Embryonic facial prominence (tissue), 1 donor: ENCODE data around the gene DBN1.

Experiments used
- DNase-seq: peaks from one replicate; pipeline ENCODE4 v3.0.0-alpha.2; 2016; ENCODE audit errors: extremely low spot score

The DBN1 gene

DNA sequence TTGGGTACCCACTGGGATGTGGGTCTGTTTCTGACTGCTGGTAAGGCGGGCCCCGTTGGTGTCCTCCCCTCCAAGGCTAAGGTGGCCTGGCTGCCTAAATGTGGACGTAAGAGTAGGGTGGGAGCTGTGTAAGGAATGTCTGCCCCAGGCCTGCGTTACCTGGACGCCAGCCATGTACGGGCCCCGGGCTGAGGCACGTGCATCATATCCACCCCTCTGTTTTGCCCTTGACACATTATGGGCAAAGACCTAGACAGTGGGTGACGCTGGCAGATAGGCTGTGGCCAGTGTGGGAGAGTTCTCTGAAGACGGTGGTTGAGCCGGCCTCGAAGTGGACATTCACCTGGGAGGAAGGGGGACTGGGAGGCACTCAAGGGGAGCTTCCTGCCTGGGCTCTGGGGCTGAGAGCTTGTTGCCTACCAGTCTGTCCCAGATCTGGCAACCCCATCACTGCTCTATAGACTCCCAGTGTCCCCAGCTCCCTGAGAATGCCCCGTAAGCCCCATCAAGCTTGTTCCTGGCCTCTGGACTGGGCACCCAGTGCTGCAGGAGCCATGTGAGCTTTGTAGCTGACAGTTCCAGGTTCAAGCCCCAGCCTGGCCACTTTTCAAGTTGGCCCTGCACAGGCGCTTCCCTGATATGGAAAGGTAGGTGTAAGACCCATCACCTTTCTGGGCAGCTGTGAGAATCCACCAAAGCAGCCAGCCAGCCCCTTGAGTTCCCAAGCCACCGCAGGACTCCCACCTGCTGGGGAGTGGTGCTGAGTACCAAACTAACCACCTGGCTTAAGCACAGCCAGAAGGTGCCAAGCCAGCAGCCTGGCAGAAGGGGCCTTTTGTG lies 30.1 kb downstream of the DBN1 start:
- DNase-seq, result no peak

DNA sequence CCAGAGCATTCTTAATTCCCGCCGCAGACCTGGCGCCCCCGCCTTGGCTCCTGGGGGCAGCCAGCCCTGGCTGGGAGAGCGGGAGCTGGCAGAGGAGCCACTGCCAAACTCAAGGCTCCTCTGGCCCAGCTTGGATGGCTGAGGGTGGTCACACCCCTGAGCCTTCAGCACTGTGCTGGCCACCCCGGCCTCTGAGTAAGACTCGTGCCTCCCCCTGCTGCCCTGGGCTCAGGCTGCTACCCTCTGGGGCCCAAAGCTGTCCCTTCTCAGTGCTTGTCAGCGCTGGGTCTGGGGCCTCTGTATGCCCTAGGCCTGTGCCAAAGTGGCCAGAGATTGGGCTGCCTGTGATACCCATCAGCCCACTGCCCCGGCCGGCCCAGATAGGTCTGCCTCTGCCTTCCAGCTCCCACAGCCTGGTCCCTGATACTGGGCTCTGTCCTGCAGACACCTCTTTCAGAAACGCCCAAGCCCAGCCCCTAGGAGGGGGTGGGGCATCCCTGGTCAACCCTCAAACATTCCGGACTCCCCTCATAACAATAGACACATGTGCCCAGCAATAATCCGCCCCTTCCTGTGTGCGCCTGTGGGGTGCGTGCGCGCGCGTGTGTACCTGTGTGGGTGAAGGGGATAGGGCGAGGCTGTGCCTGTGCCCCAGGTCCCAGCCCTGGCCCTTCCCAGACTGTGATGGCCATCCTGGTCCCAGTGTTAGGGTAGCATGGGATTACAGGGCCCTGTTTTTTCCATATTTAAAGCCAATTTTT lies 31.2 kb downstream of the DBN1 start:
- DNase-seq, result no peak

DNA sequence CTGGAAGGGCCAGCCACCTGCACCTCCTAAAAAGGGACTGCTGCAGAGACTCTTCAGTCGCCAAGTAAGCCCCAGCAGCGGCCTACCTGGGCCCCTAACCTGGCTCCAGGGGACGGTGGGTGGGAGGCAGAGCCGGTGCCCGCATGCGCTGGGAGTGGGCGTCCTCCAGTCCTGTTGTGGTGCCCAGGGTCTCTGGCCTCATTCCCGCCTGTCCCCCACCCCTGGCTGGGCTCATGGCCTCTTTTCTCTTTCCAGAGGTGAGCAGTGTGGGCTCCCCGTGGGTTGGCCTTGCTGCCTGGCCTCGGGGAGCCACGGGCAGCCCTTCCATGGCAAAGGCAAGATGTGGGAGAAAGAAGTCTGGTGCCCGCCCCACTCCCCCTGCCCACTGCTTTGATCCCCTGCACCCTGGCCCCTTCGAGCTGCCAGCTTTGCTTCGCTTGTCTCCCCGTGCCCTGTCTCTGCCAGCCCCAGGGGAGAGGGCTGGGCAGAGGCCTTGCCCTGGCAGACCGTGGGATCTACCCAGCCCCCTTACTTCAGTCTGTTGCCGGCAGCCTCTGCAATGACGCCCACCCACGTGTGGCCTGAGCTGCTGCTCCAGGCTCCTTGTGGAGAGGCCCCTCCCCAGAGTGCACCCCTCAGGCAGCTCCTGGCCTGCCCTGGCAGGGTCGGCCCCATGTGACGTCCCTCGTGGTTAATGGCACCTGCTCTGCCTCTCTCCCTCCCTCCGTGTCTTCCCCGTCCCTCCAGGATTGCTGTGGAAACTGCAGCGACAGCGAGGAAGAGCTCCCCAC lies 32.2 kb downstream of the DBN1 start:
- no peak for DNase-seq

DNA sequence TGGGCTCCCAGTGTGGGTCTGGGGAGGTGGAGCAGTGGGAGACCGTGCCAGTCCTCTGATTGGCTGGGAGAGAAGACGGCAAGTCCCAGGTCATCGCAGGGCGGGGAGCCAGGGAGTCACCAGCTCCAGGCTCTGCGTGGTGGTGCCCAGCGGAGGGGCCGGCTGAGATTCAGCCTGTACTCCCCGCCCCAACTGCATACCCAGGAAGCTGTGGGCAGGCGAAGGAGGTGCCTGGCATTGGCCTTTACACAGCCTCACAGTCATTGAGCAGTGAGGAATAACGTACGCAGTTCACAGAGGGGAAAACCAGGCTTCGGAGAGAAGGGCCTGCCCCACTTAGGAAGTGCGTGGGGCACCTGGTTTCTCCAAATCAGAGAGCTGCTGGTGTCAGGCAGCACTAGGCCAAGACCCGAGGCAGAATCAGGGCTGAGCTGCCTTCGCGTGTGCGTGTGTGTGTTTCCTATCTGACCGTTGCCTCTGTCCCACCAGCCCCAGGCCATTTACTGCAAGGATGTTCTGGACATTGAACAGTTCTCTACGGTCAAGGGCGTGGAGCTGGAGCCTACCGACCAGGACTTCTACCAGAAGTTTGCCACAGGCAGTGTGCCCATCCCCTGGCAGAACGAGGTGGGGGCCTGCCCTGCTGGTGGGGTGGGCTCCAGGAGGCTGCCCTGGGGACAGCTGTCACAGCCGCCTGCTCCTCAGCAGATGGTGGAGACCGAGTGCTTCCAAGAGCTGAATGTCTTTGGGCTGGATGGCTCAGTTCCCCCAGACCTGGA lies 33.0 kb downstream of the DBN1 start:
- no peak for DNase-seq

DNA sequence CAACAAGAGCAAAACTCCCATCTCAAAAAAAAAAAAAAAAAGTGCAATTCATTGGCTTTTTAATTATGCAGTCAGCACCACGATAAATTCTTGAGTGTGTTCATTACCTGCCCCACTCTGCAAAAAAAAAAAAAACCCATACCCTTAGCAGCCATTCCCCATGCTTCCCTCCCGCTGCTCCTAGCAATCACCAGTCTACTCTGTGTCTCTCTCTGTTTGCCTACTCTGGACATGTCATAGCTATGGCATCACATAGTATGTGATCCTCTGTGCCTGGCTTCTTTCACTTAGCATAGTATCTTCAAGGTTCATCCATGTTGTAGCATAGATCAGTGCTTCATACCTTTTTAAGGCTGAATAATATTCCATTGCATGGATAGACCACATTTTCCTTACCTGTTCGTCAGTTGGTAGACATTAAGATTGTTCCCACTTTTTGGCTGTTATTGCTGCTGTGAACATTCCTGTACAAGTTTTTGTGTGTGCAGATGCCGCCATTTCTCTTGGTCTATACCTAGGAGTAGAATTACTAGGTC lies 33.8 kb downstream of the DBN1 start:
- no peak for DNase-seq

DNA sequence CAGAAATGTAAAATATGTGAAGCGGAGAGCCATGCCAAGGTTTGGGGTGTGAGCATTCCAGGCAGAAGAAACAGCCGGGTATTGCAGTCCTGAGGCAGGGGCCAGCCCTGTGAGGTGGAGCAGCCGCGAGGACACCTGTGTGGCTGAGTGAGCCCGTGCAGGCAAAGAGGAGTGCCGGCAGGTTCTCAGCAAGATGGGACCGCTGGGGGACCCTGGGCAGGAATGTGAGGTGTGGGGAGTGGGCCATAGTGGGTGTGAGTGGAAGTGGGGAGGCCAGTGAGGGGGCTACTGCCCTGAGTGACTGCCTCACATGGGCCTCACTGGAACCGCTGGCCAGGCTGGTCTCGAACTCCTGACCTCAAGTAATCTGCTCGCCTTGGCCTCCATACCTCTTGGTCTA lies 35.0 kb downstream of the DBN1 start:
- no peak for DNase-seq

DNA sequence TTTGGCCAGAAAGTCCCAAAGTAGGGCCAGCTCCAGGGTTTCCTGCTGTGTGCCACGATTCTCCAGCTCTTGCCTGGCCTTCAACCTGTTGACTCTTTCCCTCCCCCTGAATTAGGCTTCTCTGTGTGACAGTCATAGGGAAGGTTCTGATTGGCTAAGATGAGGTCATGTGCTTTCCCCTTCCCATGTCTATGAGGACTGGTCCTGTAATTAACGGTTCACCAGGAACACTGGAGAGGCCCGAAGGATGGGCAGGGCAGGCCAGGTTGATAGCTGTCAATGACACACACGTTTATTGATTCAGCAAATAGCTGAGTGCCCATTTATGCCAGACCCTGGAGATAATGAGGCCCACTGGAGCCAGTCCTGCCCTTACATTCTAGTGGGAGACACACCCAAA lies 35.8 kb downstream of the DBN1 start:
- DNase-seq, result no peak

DNA sequence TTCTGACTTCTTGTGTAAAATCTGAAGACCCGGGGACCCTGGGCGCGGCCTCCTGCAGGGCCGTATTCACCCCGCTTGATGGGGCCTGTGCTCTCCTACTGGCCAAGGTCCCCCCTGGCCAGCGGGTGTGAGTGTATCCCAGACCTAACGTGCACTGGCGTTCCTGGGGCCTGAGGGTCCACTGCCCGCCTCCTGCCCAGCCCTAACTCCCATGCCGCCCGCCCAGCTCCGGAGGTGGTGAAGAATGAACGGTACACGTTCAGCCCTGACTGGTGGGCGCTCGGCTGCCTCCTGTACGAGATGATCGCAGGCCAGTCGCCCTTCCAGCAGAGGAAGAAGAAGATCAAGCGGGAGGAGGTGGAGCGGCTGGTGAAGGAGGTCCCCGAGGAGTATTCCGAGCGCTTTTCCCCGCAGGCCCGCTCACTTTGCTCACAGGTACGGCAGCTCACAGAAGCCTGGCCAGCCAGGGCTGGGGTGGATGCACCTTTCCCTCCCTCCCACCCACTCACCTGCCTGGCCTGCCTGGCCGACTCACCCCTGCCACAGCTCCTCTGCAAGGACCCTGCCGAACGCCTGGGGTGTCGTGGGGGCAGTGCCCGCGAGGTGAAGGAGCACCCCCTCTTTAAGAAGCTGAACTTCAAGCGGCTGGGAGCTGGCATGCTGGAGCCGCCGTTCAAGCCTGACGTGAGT lies 37.4 kb downstream of the DBN1 start:
- DNase-seq, result no peak

DNA sequence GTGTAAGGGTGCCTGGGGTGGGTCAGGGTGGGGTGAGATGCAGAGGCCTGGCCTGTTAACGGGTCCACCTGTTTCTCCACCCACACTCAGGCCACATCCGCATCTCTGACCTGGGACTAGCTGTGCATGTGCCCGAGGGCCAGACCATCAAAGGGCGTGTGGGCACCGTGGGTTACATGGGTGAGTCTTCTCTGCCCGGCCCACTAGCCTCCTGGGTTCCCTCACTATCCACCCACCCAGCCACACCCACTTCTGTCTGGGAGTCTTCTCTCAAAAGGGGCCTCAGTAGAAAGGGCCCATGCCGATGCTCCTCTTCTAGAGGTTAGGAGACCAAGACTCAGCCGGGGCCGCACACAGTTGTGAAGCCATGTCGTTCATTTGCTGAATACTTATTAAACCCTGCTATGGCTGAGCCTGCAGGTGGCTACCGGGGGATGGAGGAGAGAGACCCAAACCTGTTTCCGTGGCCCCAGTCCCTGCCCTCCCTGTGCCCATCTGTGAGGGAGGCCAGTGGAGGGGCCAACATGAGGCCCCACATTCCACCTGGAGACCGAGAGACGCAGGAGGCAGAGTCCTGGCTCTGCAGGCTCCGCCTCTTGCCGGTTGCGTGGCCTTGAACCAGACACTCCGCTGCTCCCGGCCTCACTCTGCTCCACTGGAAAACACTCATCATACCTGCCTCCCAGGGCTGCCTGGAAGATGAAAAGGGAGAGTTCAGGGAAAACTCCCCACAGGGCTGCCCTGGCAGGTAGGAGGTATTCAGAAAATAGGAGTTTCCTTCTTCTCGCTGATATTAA lies 38.3 kb downstream of the DBN1 start:
- no peak for DNase-seq

DNA sequence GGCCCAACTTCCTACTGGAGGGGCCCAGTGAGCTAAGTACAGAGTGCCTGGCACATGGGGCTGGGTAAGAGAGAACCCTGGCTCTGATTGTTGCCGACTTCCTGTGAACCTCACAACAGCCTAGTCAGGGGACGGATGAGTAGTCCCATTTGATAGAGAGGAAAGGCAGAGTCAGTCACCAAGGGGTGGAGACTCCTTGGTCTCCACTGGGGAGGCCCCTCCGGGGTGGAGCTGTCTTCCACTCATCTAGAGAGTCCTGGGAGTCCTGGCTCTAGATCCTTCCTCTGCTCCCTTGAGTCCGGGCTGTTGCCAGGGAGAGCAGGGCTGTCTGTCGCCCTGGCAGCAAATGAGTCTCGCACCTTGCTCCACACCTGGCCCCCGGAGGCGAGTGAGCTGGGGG lies 39.0 kb downstream of the DBN1 start:
- DNase-seq, result no peak

DNA sequence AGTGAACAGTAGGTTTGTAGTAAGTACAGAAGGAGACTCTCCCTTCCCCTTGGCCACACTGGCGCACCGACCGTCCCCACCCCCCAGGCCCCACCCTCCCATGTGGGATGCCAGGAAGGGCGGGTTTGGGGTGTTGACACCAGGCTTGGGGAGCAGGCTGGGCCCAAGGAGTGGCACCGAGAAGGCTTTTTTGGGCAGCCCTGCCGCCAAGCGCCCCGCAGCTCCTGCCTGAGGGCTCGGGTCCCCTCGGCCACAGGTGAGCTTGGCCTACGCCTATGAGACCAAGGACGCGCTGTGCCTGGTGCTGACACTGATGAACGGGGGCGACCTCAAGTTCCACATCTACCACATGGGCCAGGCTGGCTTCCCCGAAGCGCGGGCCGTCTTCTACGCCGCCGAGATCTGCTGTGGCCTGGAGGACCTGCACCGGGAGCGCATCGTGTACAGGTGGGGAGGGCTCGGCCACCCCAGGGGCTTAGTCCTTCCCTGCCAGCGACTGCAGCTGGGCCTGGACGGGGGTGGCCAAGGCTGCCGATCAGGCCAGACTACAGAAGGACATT lies 39.7 kb downstream of the DBN1 start:
- no peak for DNase-seq

DNA sequence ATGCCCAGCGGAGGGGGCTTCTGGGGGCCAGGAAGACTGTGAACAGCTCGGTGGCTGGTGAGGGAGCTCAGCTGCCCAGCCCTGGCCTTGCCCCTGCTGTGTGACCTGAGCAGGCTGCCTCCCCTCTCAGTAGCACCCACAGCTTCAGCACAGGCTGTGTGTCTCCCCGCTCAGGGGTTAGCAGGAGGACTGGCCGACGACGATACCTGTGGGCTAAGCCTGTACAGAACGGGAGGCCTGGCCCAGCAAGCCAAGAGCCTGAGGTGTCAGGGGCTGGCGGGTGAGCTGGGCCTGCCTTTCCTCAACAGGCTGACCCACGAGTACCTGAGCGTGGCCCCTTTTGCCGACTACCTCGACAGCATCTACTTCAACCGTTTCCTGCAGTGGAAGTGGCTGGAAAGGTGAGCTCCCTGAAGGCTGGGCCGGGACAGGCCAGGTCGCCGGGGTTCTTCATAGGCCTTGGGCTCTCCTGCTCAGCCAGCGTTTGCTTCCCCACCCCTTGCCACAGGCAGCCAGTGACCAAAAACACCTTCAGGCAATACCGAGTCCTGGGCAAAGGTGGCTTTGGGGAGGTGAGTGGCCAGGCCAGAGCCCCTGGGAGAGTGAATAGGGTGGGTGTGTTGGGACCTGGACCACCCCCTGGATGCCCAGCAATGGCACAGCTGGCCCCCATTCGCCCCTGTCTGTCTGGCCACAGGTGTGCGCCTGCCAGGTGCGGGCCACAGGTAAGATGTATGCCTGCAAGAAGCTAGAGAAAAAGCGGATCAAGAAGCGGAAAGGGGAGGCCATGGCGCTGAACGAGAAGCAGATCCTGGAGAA lies 40.4 kb downstream of the DBN1 start:
- no peak for DNase-seq

DNA sequence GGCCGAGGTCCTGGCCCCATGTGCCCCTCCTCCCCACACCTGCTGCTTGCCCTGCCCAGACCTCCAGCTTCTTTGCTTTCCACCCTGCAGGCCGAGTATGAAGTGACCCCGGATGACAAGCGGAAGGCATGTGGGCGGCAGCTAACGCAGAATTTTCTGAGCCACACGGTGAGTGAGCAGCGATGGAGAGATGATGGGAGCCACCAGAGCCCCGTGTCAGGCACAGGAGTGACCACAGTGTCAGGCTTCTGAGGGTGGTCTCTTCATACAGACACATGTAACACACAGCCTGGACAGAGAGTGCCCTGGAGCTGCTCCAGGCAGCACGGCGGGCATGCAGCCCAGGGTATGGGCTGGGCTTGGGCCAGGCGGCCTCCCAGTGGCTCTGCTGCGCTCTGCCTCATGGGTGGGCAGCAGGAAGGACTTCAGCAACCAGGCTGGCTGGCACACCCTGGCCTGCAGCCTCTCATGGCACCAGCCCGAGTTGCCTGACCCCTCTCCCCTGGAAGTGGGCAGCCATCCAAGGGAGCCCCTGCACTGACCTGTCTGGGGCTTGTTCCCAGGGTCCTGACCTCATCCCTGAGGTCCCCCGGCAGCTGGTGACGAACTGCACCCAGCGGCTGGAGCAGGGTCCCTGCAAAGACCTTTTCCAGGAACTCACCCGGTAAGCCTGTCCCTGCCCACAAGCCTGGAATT lies 41.1 kb downstream of the DBN1 start:
- DNase-seq, result no peak

DNA sequence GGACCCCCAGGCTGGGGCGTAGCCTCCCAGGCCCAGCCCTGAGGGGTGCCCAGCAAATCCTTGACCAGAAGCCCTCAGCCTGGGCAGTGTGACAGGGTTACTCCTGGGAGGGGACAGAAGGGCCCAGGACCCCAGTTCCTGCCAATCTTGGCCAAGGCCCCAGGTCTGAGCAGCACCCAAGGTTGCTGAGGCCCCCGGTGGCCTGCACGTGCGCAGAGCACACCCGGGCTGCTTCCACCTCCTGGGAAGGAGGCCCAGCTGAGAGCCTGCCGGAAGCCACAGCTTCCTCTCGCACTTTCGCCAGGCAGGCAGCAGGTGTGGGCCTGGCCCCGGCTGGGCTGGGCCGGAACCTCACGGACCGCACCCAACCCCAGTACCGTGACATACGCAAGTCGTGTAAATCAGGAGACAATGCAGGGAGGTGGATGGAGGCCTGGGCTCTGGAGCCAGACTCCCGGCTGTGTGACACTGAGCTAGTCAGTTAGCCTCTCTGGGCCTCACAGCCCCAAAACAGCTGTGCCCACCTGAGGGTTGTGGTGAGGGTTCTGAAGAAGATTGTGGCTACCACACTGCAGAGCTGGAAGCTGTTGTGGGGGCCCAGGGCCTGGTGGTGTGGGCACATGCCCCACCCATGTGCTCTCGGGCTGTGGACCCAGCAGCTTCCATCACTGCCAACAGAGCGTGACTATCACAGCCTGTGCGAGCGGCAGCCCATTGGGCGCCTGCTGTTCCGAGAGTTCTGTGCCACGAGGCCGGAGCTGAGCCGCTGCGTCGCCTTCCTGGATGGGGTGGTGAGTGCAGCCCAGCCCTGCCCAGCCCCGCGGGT lies 41.9 kb downstream of the DBN1 start:
- DNase-seq, result no peak

DNA sequence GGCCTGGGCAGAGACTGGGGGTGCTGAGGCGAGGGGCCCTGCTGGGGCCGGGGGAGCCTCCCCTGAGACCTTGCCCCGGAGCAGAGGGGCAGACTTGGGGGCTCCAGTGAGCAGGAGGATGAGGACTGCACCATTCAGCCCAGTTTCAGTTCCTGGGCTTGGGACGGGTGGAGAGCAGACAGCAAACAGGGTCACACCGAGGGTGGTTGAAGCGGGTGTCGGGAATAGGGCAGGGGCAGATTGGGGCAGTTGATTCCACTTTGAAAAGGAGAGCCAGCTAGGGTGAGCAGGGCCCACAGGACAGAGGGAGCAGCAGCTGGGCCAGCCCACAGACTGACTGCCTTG lies 42.5 kb downstream of the DBN1 start:
- DNase-seq, result no peak

DNA sequence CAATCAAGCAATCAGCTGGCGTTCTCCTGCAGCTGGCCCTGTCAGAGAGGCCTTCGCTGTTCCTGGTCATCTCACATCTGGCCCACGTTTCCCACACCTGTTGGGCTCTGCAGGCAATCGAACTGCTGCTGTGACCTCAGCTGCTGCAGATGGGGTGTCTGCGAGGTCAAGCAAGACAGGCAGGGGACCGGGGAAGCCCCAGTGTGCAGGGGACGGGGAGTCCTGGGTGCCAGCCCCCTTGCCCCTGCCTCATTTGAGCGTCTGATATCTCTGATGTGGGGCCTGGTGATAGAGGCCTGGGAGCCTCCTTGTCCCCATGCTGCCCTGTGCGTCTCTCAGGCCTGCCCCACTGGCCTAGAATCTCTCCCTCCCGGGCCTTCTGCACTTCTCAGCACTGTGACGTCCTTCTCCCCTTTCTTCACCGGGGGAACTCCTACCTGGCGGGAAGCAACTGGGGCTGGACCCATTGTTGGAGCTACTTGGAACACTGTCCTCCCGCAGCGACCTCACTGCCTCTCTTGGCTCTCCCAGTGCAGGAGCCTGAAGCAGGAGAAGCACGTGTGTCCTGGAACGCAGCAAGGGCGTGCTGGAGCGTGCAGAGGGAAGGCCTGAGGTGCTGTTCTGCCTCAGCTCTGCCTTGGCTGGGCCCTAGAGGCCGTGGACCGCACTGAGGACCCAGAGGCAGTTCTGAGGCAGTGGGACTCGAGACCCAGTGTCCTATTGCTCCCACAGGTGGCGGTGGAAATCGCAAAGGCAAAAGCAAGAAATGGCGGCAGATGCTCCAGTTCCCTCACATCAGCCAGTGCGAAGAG lies 43.1 kb downstream of the DBN1 start:
- DNase-seq, result no peak
